GM18511 (cell line): ENCODE data around the gene SH3BGR.
"Not testable (repeated sequence)": the region's sequence is repeated elsewhere in the genome, so short reads cannot be mapped to it uniquely, and the experiment has no call there.

Experiments
- ATAC-seq: cut with Tn5 transposase; IDR thresholded peaks from one replicate; pipeline ENCODE4 v1.9.1; 2021; ENCODE audit warnings: mild to moderate bottlenecking, moderate library complexity; ENCODE audit not compliant: unreplicated experiment

Gene SH3BGR

GRCh38 chr21:39538453-39539042, 86.8 kb downstream of the SH3BGR start:
- ATAC-seq, result no peak

DNA sequence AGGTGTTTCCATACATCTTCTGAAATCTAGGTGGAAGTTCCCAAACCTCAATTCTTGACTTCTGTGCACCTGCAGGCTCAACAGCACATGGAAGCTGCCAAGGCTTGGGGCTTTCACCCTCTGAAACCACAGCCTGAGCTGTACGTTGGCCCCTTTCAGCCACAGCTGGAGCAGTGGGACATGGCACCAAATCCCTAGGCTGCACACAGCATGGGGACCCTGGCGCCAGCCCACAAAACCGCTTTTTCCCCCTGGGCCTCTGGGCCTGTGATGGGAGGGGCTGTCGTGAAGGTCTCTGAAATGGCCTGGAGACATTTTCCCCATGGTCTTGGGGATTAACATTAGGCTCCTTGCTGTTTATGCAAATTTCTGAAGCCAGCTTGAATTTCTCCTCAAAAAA, 88.6 kb downstream of the SH3BGR start:
- ATAC-seq, result not testable (repeated sequence)

DNA sequence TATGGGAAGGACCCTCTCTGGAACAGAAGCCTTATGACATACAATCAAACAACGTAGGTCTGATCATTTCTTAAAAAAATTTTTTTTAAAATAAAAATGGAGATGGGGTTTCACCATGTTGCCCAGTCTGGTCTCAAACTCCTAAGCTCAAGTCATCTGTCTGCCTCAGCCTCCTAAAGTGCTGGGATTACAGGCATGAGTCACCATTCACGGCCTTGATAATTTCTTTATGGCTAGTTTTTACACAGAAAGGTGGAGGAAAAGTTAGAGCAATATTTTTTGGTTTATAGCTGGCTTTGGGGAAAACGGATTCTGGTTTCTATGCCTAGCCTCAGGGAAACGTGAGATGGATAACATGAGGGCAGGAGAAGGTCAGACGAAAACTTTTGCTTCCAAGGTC, 91.0 kb downstream of the SH3BGR start:
- no peak for ATAC-seq

DNA sequence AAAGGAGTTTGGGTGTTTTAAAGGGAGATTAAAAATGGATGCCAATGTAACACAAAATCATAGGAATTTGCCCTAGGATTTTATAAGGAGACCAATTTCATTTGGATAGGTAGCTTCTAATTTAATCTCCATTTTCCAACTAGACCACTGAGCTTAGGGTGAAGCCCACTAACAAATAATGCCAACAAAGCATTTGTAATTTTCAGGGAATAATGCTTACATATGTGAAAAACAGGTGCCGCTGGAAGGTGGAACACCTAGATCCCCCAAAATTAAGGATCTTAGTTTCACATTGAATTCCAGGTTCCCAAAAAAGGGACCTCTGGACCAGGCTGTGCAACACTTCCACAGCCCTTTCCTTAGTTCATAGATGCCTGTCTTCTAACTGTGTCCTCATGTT, 94.8 kb downstream of the SH3BGR start:
- no peak for ATAC-seq

DNA sequence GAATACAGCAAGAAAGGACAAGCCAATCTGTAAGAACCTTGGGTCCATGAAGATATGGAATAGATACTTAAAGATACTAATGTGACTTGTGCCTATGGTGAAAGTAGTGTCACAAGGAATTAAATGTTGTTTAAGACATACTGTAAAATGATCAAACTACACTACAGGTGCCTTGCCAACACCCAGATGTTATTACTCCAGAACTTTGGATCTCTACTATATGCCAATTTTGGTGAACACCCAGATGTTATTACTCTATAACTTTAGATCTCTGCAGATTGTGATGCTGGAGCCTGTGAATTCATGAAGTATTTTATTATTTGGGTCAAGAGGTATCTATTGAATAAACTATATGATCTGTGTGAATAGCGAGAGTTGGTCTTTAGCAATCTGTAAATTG, 101.1 kb downstream of the SH3BGR start:
- no peak for ATAC-seq

GRCh38 chr21:39553331-39553730, 101.6 kb downstream of the SH3BGR start:
- ATAC-seq, result no peak

- no peak for ATAC-seq
These were observed 104.3 kb downstream of the SH3BGR start for GRCh38 chr21:39555911-39556590.

GRCh38 chr21:39559511-39559910, 107.7 kb downstream of the SH3BGR start:
- no peak for ATAC-seq

- ATAC-seq, result no peak
These were observed 109.4 kb downstream of the SH3BGR start for GRCh38 chr21:39561140-39561539.

- no peak for ATAC-seq
These were observed 111.3 kb downstream of the SH3BGR start for GRCh38 chr21:39562791-39563770.

DNA sequence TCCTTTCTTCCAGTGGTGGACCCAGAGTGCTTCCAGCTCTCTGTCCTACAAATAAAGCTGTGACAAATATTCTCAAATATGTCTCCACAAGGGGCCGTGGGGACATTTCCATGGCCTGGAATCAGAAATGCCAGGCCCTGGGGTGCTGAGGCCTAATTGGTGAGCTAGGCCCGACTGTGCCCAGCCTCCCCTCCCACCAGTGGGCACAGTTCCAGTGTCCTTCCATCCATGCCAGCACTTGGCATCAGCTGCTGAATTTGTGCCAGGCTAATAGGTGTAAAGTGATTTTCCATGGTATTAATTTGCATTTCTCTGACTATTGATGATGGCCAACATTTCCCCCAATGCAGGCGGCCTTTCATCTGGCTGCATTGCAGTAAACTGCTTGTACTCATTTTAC, 112.4 kb downstream of the SH3BGR start:
- no peak for ATAC-seq
